MV-4-11 (cell line): ENCODE measurements around the gene LIMS1.
"Not testable (repeated sequence)": the region's sequence is repeated elsewhere in the genome, so short reads cannot be mapped to it uniquely, and the experiment has no call there.

ENCODE experiments used
- DNase-seq: peaks from one replicate; lab custom pipeline; 2025; lab: John Stamatoyannopoulos, UW

LIMS1 gene

DNA sequence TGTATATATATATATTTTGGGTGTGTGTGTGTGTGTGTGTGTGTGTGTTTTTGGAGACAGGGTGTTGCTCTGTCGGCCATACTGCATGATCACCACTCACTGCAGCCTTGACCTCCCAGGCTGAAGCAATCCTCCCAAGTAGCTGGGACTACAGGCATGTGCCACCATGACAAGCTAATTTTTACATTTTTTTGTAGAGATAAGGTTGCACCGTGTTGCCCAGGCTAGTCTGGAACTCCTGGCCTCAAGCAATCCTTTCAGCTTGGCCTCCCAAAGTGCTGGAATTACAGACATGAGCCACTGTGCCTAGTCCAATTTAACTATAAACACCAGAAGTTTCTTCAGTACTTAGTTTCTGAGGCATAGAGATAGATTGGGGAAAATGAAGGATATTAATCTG is 18.3 kb downstream of the LIMS1 start:
- DNase-seq, result no peak

DNA sequence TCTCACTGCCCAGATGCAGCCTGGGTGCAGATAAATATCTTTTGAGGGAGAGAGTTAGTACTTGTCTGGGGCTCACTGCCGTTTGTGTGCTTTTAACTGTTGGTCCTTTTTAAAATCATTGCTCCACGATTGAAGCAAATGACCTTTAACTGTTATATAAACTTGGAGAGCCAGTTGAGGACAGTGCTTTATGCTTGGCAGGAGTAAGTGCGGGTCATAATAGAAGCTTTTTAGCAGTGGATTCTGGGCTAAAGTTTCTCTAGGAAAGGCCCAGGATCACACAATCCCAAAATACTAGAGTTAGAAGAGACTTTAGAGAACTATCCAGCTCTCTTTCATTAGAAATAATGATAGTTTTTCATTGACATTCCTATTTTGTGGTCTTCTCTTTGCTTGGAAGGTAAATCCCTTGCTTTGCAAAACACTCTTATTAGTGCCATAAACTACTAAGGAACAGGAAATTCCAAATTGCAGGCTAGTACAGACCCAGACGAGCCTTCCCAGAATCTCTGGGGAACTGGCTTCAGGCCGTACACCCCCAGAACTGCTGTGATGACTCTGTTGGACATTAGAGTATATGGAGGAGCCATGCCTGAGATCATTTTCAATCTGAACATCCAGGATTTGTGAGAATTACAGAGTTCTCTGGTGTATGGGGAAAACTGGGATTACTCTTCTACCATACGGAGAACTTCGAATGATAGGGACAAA is 19.1 kb downstream of the LIMS1 start:
- DNase-seq, result no peak

DNA sequence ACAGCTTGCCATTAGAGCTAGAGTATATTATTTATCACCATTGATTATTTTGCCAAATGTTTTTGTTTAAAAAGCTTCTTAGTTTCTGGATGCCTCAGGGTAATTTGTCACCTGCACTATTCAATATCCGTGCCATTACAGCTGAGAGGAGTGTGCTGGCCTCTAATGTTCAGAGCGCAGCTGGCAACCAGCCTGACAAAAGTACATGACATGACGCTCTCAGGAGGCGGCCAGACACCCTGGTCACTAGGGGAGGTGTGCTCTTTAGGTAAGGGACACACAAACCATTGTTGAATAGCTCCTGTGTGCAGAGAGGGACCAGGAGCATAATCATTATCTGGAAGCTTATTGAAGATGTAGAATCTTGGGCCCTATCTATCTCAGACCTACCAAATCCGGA is 20.3 kb downstream of the LIMS1 start:
- DNase-seq, result no peak

DNA sequence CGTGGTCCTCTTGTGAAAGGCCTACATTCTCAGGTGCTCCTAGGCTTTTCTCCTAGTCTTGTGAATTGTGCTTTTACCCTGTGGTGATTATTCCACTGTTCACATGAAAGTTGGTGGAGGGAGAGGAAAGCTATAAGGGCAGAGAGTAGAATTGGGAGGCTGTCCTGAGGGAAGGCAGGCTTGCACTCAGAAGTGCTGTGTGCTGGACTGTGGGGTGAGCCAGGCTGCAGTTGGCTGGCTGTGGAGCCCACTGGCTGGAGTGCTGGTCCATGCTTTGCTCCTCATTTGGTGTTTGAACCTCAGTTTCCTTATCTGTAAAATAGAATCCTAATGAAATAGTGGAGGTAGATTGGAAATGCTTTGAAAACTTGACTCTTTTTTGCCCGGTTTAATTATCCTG is 21.3 kb downstream of the LIMS1 start:
- no peak for DNase-seq

DNA sequence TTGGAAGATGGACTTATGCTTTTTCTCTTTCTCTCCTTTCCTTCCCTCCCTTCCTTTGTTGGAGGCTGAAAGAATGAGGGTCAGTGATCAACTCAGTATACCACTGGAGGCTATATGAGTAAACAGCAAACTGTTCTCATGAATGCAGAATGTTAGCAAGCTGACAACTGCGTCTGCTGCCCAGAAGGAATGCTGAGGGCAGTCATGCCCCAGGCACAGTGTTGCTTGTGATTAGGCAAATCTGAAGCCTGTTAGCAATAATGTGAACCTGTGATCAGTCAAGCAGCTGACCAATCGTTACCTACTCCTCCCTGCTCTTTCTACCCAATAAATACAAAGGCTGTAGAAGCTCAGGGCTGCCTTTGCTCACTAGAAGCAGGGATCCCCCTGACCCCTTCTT is 22.3 kb downstream of the LIMS1 start:
- not testable (repeated sequence) for DNase-seq

DNA sequence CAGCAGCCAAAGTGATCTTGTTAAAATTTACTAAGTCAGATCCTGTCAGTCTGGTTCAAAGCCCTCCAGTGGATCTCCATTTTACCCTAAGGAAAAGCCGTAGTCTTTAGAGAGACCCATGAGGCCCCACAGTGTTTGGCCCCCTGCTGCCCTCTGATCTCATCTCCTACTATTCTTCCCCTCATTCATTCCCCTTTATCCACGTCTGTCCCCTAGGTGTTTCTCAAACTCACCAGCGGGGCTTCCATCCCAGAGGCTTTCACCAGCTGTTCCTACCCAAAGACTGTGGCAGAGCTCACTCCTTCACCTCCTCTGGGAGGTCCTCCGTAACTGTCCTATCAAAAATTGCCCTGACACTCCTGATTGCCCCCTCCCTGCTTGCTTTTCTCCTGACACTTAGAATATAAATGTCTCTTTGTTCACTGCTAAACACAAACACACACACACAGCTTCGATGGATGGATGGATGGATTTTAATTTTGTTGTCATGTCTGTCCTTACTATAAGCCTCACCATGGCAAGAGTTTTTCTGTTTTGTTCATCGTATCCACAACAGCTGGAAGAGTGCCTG is 26.1 kb downstream of the LIMS1 start:
- no peak for DNase-seq

DNA sequence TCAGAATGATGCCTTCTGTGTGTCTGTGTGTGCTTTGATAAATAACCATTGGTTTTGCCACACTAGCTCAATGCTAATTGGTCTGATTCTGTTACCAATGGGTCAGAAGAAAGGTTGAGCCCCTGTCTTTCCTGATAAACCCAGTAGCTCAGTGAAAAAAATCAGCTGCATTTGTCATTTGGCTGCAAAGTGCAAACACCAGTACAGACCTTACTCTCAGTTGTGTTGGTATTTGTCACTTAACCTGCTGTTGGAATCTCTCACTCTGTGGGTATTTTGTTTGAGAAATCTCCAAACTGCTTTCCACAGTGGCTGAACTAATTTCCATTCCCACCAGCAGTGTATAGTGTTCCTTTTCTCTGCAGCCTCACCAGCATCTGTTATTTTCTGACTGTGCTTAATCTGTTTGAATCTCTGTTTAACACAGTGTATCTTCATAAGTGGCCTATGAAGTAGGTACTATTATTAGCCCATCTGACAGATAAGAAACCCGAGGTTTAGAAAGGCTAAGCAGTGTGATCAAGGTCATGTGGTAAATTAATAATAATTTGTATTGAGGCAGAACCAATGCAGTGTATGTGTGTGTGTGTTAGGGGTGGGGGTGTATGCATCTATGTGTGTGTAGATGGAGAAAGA is 26.7 kb downstream of the LIMS1 start:
- no peak for DNase-seq

DNA sequence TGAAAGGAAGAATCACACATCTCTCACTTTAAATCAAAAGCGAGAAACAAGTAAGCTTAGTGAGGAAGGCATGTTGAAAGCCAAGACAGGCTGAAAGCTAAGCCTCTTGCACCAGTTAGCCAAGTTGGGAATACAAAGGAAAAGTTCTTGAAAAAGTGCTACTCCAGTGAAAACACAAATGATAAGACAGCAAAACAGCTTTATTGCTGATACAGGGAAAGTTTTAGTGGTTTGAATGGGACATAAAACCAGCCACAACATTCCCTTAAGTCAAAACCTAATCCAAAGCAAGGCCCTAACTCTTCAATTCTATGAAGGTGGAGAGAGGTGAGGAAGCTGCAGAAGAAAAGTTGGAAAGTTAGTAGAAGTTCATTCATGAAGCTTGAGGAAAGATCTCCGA is 28.0 kb downstream of the LIMS1 start:
- no peak for DNase-seq

DNA sequence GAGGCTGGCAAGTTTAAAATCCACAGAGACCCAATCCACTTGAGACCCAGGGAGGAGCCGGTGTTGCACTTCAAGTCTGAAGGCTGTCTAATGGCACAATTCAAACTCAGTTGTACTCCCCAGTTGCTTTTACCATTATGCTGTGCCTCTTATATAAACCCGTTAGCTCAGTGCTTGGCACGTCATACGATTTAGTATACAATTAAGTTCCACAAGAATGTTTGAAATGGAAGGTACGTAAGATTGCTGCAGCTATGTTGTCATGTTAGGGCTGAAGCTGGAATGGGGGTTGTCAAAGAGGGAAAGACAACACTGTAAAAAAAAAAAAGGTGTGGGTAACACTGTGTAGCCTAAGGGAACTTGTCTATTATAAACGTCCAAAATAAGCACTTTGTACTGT is 30.2 kb downstream of the LIMS1 start:
- DNase-seq, result no peak

DNA sequence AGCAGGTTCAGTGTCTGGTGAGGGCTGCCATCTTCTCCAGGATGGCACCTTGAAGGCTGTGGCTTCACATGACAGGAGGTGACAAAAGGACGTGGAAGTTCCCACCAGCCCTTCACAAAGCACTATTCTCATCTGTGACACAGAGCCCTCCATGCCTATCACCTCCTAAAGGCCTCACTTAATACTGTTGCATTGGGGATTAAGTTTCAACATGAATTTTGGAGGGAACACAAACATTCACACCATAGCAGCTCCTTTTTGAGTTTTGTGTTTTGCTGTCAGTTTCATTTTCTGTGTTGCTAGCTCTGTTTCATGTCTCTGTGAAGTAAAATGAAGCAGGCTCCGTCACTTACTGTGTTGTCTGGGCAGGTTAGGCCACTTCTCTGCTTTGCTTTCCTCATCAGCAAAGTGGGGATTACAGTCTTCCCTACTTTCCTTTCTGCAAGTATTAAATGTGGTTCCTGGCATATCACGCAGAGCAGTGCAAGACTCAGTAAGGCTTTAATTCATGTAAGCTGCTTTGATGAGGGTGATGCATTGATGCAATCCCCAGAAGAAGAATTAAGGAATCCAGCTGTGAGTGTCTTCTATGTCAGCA is 31.6 kb downstream of the LIMS1 start:
- DNase-seq, result no peak

DNA sequence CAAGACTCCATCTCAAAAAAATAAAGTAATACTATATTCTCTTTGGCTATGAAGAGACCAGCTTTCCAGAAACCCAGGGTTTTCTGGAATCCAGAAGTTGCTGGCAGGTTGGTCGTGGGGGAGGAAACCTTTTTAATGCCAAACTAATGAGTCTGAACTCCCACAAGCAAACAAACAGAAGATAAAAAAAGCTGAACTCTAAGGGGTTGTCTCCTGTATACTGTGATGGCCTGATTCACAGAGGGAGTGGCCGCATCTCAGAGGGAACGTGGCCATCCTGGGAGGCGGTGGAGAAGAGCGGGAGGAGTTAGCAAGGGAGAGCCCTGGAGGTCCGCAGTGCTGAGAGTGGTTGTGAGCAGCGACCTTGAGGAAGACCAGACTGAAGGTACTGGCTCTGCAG is 36.1 kb downstream of the LIMS1 start:
- no peak for DNase-seq

DNA sequence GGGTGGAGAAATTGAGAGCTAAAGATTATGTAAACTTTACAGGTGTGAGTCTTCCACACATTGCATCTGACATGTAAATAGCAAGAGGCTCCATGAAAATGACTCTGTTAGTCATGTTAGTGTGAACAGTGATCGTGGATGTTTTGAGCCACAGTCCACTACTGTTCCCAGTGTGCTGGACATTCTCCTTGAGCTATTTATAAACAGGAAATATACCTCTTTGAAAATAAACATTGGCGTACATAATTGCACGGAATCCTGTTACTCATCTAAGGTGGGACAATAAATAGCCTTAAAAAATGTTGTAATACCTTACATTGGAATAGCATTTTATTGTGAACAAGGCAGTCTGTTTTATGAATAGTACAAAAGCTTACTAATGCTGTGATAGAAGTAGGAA is 37.0 kb downstream of the LIMS1 start:
- no peak for DNase-seq

DNA sequence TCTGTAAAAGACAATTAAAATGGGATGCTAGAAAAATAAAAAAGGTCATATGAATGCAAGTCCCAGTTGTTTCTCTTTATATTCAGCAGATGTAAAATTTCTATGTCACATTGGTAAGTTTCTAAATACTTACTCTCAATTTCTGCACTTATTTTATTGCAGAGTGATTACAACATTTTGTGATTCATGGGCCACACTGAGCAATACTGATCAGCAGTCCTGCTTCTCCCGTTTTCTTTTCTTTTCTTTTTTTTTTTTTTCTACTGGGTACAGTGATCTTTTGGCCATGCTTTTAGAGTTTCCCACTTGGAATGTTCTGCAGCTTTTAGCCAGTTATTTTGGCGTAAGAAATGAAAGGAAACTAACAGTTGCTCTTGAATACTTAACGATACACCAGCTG is 38.8 kb downstream of the LIMS1 start:
- DNase-seq, result peak; percentile 24

DNA sequence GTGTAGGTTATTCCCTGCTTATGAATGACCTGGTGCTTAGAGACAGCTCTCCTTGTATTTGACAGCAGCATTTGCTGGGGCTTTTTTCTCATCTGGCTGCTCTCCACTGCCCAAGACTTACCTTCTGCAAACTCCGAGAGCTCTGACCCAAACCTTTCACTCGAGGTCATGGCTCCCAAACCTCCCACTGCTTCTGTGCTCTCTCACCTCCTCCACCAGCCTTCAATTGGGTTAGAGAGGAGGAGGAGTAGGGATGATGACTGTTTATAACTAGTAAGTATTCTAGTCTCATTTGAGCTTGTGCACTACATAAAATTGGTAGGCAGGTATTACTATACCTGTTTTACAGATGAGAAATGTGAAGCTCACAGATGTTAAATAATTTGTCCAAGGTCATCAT is 40.1 kb downstream of the LIMS1 start:
- no peak for DNase-seq

DNA sequence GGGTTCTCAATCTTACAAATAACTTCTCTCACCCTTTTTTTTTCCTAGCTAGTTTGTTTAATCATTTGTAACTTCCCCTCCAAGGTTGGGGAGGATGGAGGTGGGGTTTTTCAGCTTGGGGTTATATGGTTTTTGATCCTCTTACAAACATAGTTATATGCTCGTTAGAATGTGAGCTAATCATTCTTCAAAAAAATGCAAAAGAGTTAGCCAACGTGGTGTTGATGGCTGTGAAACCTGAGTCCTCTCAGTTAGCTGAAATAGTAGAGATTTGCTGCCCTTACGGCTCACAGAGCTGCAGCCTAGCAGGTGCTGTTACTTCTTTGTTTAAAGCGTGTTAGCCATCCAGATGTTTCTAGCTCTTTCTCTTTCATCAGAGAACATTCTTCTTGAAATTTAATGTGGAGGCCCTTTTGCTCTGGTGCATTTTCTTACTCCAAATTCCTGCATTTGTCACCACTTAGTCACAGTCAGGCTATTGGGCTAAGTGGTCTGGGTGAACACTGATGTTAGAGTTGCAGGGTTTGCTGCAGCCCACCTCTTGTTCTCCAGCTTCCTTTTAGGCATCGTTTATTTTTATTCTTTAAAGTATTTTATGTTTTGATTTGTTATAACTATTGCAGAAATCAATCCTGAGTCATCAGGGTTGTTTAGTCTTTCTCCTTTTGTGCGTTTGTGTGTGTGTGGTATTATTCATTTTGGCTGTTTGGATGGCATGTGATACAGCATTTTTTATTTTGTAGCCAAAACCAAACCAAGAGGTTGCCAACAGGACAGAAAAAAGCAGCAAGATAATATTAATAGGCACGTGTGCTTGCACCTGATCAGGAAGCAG is 41.1 kb downstream of the LIMS1 start:
- no peak for DNase-seq

DNA sequence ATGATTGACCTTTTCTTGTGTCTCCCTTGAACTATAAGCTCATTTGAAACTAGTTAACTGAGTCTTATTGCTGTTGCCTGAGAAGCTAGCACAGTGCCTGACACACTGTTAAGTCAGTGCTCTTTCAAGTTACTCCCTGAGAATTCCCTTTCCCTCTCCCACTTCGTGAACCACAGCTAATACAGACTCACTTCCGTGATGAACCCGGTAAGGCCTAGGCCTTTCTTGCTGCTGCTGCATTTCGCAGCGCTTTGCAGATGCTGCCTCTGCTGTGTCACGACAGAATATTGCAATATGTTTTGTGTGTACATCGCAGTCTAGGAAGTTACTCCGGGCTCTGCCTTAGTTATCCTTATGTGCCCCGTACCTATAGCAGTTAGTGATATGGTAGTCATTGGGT is 42.8 kb downstream of the LIMS1 start:
- DNase-seq, result no peak

DNA sequence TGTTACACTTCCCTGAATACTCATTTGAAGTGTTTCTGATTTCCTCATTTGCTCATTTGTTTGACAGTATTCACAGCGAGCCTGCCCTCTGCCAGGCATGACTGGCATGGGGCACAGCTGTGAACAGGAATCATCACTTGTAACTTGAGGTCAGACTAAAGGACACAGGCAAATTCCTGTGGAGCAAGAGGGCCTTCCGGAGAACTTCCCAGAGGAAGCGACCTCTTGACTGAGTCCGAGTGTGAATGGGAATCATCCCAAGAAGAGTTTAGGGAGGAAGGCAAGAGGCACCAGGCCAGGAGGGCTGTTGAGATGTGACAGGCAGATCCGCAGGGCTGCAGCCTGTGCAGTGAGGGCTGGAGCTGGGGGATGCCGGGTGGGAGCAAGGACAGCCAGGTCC is 45.4 kb downstream of the LIMS1 start:
- no peak for DNase-seq

DNA sequence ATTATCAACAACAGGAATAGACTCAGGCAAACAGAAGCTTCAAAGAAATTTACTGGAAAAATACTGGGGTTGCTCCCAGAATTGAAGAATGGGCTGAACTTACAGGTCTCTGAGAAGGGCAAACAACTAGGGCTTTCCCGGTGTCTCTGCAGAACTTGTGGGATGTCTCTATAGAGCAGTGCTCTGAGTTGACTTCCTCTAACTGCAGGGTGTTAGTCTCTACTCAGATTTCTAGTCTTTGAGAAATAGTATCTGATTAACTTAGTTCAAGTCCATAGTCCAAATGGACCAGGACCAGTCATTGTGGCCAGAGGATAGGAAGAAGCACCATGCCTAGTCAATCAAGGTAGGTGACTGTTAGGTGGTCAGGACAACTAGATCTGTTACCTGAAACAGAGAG is 45.8 kb downstream of the LIMS1 start:
- DNase-seq, result no peak

DNA sequence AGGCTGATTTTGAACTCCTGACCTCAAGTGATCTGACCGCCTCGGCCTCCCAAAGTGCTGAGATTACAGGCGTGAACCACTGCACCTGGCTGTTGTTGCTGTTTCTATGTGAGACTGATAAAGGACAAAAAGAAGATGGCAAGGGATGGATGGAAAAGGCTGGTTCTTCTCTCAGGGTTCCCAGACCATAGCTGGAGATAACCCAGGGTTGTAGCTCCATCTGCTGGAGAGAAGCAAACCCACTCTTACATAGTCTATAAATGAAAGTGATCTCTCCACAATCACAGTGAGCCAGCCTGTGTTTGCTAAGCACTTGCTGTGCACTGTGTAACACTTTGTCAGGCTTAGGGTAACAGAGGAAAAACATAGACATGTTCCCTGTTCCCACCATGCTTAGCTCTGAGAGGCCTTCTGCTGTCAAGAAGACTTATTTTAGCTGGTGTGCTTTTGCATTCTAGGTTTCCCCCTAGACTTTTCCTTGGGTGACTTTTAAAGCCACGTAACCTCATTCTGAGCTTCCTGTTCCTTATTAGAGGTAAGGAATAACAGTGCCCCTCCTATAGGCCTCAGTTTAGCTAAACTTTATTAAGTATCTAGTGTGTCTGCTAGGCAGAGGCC is 49.7 kb downstream of the LIMS1 start:
- DNase-seq, result peak; percentile 73

DNA sequence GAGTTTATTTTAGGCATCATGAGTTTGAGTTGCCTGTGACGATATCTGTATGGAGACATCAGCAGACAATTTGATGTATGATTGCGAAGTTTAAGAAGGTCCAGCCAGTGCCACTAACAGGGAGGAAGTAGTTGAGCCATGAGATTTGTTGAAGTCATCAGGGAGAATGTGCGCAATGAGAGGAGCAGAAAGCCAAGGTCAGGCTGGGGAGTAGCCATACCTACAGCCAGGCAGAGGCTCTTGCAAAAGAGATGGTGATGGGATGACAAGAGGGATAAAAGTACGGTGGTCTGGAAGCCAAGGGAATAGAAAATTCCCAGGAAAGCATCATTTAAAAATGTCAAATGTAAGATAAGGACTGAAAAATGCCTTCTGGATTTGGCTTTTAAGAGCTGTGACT is 51.2 kb downstream of the LIMS1 start:
- DNase-seq, result peak; percentile 67

DNA sequence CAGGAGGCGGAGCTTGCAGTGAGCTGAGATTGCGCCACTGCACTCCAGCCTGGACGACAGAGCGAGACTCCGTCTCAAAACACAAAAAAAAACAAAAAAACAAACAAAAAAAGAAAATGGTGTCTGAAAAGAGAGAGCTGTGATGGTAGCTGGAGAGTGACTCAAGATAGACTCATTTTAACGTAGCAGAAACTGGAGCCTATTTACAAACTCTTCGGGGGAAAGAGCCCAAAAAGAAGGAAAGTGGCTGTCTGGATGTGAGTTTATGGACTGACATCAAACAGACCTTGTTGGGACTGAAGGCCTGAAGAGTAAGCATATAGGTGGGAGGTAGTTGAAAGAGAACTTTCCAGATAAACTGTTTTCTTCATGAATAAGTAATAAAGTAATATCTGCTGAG is 51.8 kb downstream of the LIMS1 start:
- no peak for DNase-seq

DNA sequence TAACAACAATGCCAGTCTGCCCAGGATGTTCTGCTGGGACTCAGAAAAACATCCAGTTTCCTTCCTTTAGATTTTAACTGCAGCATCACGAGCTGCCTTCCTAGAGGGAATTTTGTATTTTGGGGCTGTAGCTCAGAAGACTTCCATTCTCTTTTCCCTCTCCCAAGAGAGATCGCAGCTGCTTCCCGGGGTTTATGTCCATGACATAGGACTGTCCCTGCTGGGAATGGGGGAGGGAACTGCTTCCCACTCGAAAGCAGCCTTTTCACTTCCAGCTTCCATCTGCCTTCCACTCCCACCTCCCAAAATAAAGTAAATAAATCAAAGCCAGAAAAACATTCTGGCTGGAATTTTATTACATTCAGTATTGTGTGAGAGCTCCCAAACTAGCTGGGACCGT is 52.4 kb downstream of the LIMS1 start:
- no peak for DNase-seq
